Caco-2 (cell line): ENCODE results near the gene JADE2. TPM values are rescaled to one million over a fixed set of nuclear protein-coding genes. Genes with fewer than 3 reads are reported as not detected.

Source experiments
- BruUV-seq: library from RNA; stranded (reverse); fragments of 400-500 nt; replicated peaks from 2 replicates; lab custom pipeline; 2021; lab: Mats Ljungman, UMichigan
- CTCF ChIA-PET: fragments of 300-600 bp; sonication (Branson Sonifier 250); formaldehyde crosslinking; loops from one replicate; lab custom pipeline; 2022; ENCODE audit warnings: antibody characterized with exemption; lab: Charles Lee
- POLR2A ChIA-PET: fragments of 300-600 bp; sonication (Branson Sonifier 250); formaldehyde crosslinking; loops from one replicate; lab custom pipeline; 2022; ENCODE audit warnings: antibody characterized with exemption; lab: Charles Lee
- DNase-seq, 2 experiments: peaks; one replicate each; pipeline versions ENCODE4 v3.0.0 to v3.0.0-alpha.2; 2020 to 2022
- H3K27me3 ChIP-seq: replicated peaks from 2 replicates; pipeline ENCODE4 v1.6.0; 2011; ENCODE audit warnings: low read length; ENCODE audit not compliant: control insufficient read depth, insufficient read depth
- H3K36me3 ChIP-seq: 2 replicates; pipeline ENCODE4 v1.5.1; 2011; ENCODE audit warnings: low read length; ENCODE audit not compliant: control insufficient read depth, insufficient read depth
- H3K4me1 ChIP-seq: fragments of 250-450 bp; sonication (Bioruptor Pico); 2 replicates; pipeline ENCODE4 v1.5.1; 2020; ENCODE audit warnings: mild to moderate bottlenecking
- H3K4me3 ChIP-seq: 2 replicates; pipeline ENCODE4 v1.5.1; 2011; ENCODE audit warnings: low read depth, mild to moderate bottlenecking, control low read depth, low read length
- H3K9me3 ChIP-seq: fragments of 250-450 bp; sonication (Bioruptor Pico); 2 replicates; pipeline ENCODE4 v1.5.1; 2020; ENCODE audit warnings: mild to moderate bottlenecking, moderate library complexity
- H3K27ac Mint-ChIP-seq: one replicate; pipeline ENCODE4 v1.8.0; 2022; ENCODE audit warnings: mixed read lengths; ENCODE audit not compliant: unreplicated experiment
- H3K27me3 Mint-ChIP-seq: one replicate; pipeline ENCODE4 v1.8.0; 2022; ENCODE audit warnings: mixed read lengths; ENCODE audit not compliant: insufficient read depth, unreplicated experiment
- H3K36me3 Mint-ChIP-seq: one replicate; pipeline ENCODE4 v1.8.0; 2022; ENCODE audit warnings: mild to moderate bottlenecking, mixed read lengths; ENCODE audit not compliant: insufficient read depth, unreplicated experiment
- H3K4me1 Mint-ChIP-seq: one replicate; pipeline ENCODE4 v1.8.0; 2022; ENCODE audit warnings: low read depth, mixed read lengths; ENCODE audit not compliant: unreplicated experiment
- H3K4me3 Mint-ChIP-seq: one replicate; pipeline ENCODE4 v1.8.0; 2022; ENCODE audit warnings: mild to moderate bottlenecking, moderate library complexity, mixed read lengths; ENCODE audit not compliant: unreplicated experiment
- H3K9me3 Mint-ChIP-seq: one replicate; pipeline ENCODE4 v1.8.0; 2022; ENCODE audit warnings: mixed read lengths; ENCODE audit not compliant: unreplicated experiment
- CTCF ChIP-seq, 2 experiments: fragments of 200-600 bp in 1 of 2; IDR thresholded peaks; 1 replicate in 1 of 2; 2 replicates in 1 of 2; pipeline versions ENCODE4 v1.5.1 to v1.8.0; 2011 to 2022; ENCODE audit warnings: antibody characterized with exemption in 1 of 2, control low read depth in 1 of 2, inconsistent platforms in 1 of 2, low read depth in 1 of 2, low read length in 1 of 2, mild to moderate bottlenecking in 1 of 2, moderate library complexity in 1 of 2; ENCODE audit not compliant: insufficient read depth in 1 of 2, severe bottlenecking in 1 of 2, unreplicated experiment in 1 of 2
- intact Hi-C: fragments of 100-400 bp; cut with micrococcal nuclease; formaldehyde crosslinking; loops from one replicate; pipeline ENCODE4 v1.10.0; 2022; ENCODE audit not compliant: unreplicated experiment
- total RNA-seq: library from RNA; stranded (reverse); gene quantifications from 2 replicates; pipeline ENCODE4 v1.2.3, GENCODE V29; 2022

Gene JADE2
- total RNA-seq, 1 experiment from 2014 or later, result 67.6 TPM

- no TSS peak for BruUV-seq
- no peak for DNase-seq
- ChIA-PET POLR2A (no interaction called here), CTCF (interaction anchor here (0.6 kb wide), 2 partner anchors 141 to 180 kb away, joined by 5 to 6 read pairs; no protein-coding TSS in a partner anchor)
- Histone ChIP-seq H3K36me3 (peaks cover 6% of the 10 kb centered on the region), H3K4me3 (no peak overlapping the region), H3K27me3 (no peaks in the 10 kb centered on the region), H3K9me3 (no peaks in the 10 kb centered on the region), H3K4me1 (no peaks in the 10 kb centered on the region)
- H3K9me3 Mint-ChIP-seq, result no peaks in the 10 kb centered on the region
- TF ChIP-seq CTCF (IDR thresholded peaks at IDR 0.05; ENCODE audit: insufficient read depth in 1 of 2, low read depth in 1 of 2, low read length in 1 of 2, severe bottlenecking in 1 of 2, unreplicated experiment in 1 of 2), result no peak
- intact Hi-C loops, result loop anchor here (5.0 kb wide), 1 partner anchor 183 kb away; no protein-coding TSS in a partner anchor
- no peaks in the 10 kb centered on the region for H3K27me3 Mint-ChIP-seq
- H3K27ac Mint-ChIP-seq, result no peak overlapping the region
- H3K4me1 Mint-ChIP-seq, result no peaks in the 10 kb centered on the region
- no peak overlapping the region for H3K4me3 Mint-ChIP-seq
- H3K36me3 Mint-ChIP-seq, result peaks cover 31% of the 10 kb centered on the region
Observed at GRCh38 chr5:134580001-134580460, 54.6 kb downstream of the JADE2 start.

GRCh38 chr5:134581241-134581981 is 55.9 kb downstream of the JADE2 start:
- BruUV-seq, result no TSS peak
- ChIA-PET POLR2A (no interaction called here), CTCF (no interaction called here)
- DNase-seq, result peak in 1 of 2 experiments; percentile 32
- Mint-ChIP-seq H3K4me1 (no peaks in the 10 kb centered on the region), H3K9me3 (no peaks in the 10 kb centered on the region), H3K36me3 (peaks cover 26% of the 10 kb centered on the region), H3K27ac (no peak overlapping the region), H3K27me3 (no peaks in the 10 kb centered on the region), H3K4me3 (no peak overlapping the region)
- no peak for TF ChIP-seq CTCF (IDR thresholded peaks at IDR 0.05; ENCODE audit: insufficient read depth in 1 of 2, low read depth in 1 of 2, low read length in 1 of 2, severe bottlenecking in 1 of 2, unreplicated experiment in 1 of 2)
- H3K9me3 ChIP-seq, result no peaks in the 10 kb centered on the region
- H3K36me3 ChIP-seq, result peaks cover 6% of the 10 kb centered on the region
- no peak overlapping the region for H3K4me3 ChIP-seq
- intact Hi-C loops, result loop anchor here (5.0 kb wide), 1 partner anchor 184 kb away; no protein-coding TSS in a partner anchor
- no peaks in the 10 kb centered on the region for H3K27me3 ChIP-seq
- H3K4me1 ChIP-seq, result no peaks in the 10 kb centered on the region

- no peak overlapping the region for H3K4me3 Mint-ChIP-seq
- no peaks in the 10 kb centered on the region for H3K9me3 Mint-ChIP-seq
- H3K36me3 Mint-ChIP-seq, result peaks cover 26% of the 10 kb centered on the region
- H3K27ac Mint-ChIP-seq, result no peak overlapping the region
- BruUV-seq, result no TSS peak
- POLR2A ChIA-PET, result no interaction called here
- peaks cover 6% of the 10 kb centered on the region for H3K36me3 ChIP-seq
- CTCF ChIA-PET, result no interaction called here
- no peaks in the 10 kb centered on the region for H3K9me3 ChIP-seq
- no peaks in the 10 kb centered on the region for H3K27me3 ChIP-seq
- no peak for TF ChIP-seq CTCF (IDR thresholded peaks at IDR 0.05; ENCODE audit: insufficient read depth in 1 of 2, low read depth in 1 of 2, low read length in 1 of 2, severe bottlenecking in 1 of 2, unreplicated experiment in 1 of 2)
- H3K4me1 Mint-ChIP-seq, result no peaks in the 10 kb centered on the region
- DNase-seq, result peak in 1 of 2 experiments; percentile 9
- H3K4me3 ChIP-seq, result no peak overlapping the region
- intact Hi-C loops, result loop anchor here (5.0 kb wide), 1 partner anchor 185 kb away; no protein-coding TSS in a partner anchor
- H3K27me3 Mint-ChIP-seq, result no peaks in the 10 kb centered on the region
- no peaks in the 10 kb centered on the region for H3K4me1 ChIP-seq
Observed at GRCh38 chr5:134582281-134582680, 56.8 kb downstream of the JADE2 start.
